K562 (cell line): ENCODE data around the gene ATP9B. TPM values are rescaled to one million over a fixed set of nuclear protein-coding genes. Genes with fewer than 3 reads are reported as not detected.
A peak's percentile ranks its signal among the peaks of the same experiment; 100 is the strongest.

Experiments
- ERF ChIP-seq: fragments of 450-650 bp; formaldehyde crosslinking; IDR thresholded peaks from 2 replicates; pipeline ENCODE4 v1.4.0; 2020; ENCODE audit warnings: mild to moderate bottlenecking, mixed read lengths
- ESRRA ChIP-seq: fragments of 450-650 bp; IDR thresholded peaks from 2 replicates; pipeline ENCODE4 v1.6.1; 2014; ENCODE audit warnings: low read depth, mild to moderate bottlenecking, moderate library complexity, borderline replicate concordance
- FOXJ3 ChIP-seq: sonication (generic); formaldehyde crosslinking; IDR thresholded peaks from 2 replicates; pipeline ENCODE4 v1.4.0; 2020; ENCODE audit warnings: mild to moderate bottlenecking, missing genetic modification reagents
- GTF2F1 ChIP-seq: IDR thresholded peaks from 2 replicates; pipeline ENCODE4 v1.6.1; 2011; ENCODE audit warnings: low read depth, low read length, improper control_type of control experiment
- HDAC2 ChIP-seq: fragments of 450-650 bp; IDR thresholded peaks from 2 replicates; pipeline ENCODE4 v1.6.1; 2016; ENCODE audit warnings: mild to moderate bottlenecking
- NFE2L1 ChIP-seq: fragments of 450-650 bp; IDR thresholded peaks from 2 replicates; pipeline ENCODE4 v1.6.1; 2016; ENCODE audit warnings: missing genetic modification characterization, low read depth, mild to moderate bottlenecking, missing compliant biosample characterization, moderate library complexity, borderline replicate concordance
- PURB ChIP-seq: sonication (generic); formaldehyde crosslinking; IDR thresholded peaks from 2 replicates; pipeline ENCODE4 v1.9.0; 2021; ENCODE audit warnings: low read depth, mild to moderate bottlenecking, missing genetic modification reagents
- RBBP5 ChIP-seq: fragments of 200-600 bp; sonication (generic); IDR thresholded peaks from 2 replicates; pipeline ENCODE4 v1.6.1; 2012; ENCODE audit warnings: borderline replicate concordance, mild to moderate bottlenecking, low read length, control low read depth, inconsistent platforms; ENCODE audit not compliant: insufficient read depth, poor library complexity, severe bottlenecking
- SNIP1 ChIP-seq: fragments of 450-650 bp; IDR thresholded peaks from 2 replicates; pipeline ENCODE4 v1.7.1; 2017; ENCODE audit warnings: low read depth, mild to moderate bottlenecking
- SP2 ChIP-seq: IDR thresholded peaks from 2 replicates; pipeline ENCODE4 v1.6.1; 2011; ENCODE audit warnings: mild to moderate bottlenecking, low read depth, low read length, moderate library complexity; ENCODE audit not compliant: poor library complexity, severe bottlenecking; ENCODE audit errors: extremely low read depth
- ZNF175 ChIP-seq: fragments of 200-800 bp; sonication (Bioruptor generic); IDR thresholded peaks from 2 replicates; pipeline ENCODE4 v1.6.1; 2016; ENCODE audit warnings: low read depth, mild to moderate bottlenecking, missing genetic modification characterization, missing compliant biosample characterization
- ZSCAN29 ChIP-seq: fragments of 450-650 bp; IDR thresholded peaks from 2 replicates; pipeline ENCODE4 v1.6.1; 2017
- polyA plus RNA-seq, 8 experiments: library from polyadenylated mRNA; depleted of rRNA in 4 of 8; stranded (reverse) in 5 of 8; unstranded in 3 of 8; fragments of >200 nt; fragmentation: Nextera tagmentation in 2 of 8; fragmentation: Illumina TruSeq in 1 of 8; extraction: Ambion mirVana in 2 of 8; extraction: Trizol in 1 of 8; gene quantifications; 2 replicates each; pipeline versions ENCODE4 v1.2.1 to v1.2.3, GENCODE V29; 2011 to 2014; ENCODE audit warnings: inconsistent platforms in 1 of 8, missing spikeins in 1 of 8
- total RNA-seq, 7 experiments: library from RNA; depleted of rRNA in 6 of 7; stranded (reverse); fragments of >200 nt in 6 of 7; fragmentation: Illumina TruSeq in 2 of 7; extraction: Trizol in 2 of 7; gene quantifications; 2 replicates each; pipeline versions ENCODE4 v1.2.1 to v1.2.3, GENCODE V29; 2011 to 2021; ENCODE audit warnings: low replicate concordance in 1 of 7
- TF ChIP-seq, protein P1 (sequence below), 2 experiments: IDR thresholded peaks; 2 replicates each; pipeline ENCODE4 v1.6.1; 2012; ENCODE audit warnings: improper control_type of control experiment in 2 of 2, low read depth in 2 of 2, low read length in 2 of 2, borderline replicate concordance in 1 of 2
- TF ChIP-seq, protein P2 (sequence below): sonication (generic); formaldehyde crosslinking; IDR thresholded peaks from 2 replicates; pipeline ENCODE4 v1.4.0; 2020; ENCODE audit warnings: mild to moderate bottlenecking, missing genetic modification reagents

The ATP9B gene
- total and polyA plus RNA-seq, 9 of the 15 experiments (the other 6 are each of a cell fraction or from before 2014, with no cell fraction given) = 0.66 to 13.2 (median 7.9) TPM

DNA sequence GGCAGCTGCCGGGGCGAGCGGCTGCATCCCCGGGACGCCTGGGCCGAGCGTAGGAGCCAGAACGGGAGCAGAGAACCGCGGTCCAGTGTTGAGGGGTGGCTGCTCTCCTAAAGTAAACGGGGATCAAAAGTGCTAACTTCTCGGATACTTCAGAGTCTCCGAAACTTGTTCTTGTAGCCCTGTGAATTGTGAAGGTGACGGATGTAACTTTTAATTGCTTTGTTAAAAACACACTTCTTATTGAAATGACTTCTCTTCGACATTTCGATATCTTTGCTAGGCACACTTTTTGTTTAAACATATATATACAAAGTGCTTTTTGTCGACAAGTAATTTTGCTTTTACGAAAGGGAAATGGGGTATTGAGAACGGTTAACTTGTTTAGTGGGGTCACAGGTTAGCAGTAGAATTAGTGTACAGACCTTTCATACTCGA, 540 bp downstream of the ATP9B start (continued):
- TF ChIP-seq SP2 (no peak), GTF2F1 (no peak), RBBP5 (peak; percentile 72), PURB (CRISPR knock-in tag) (no peak), ERF (CRISPR knock-in tag) (0 out of 2 replicates have a peak, but pooled peaks have one; percentile 1), SNIP1 (no peak), ESRRA (no peak), ZSCAN29 (peak; percentile 80; the same call in 1 of the 2 replicates), ZNF175 (no peak), NFE2L1 (tag) (no peak), HDAC2 (no peak), FOXJ3 (CRISPR knock-in tag) (no peak)
- TF ChIP-seq, protein P1, sequence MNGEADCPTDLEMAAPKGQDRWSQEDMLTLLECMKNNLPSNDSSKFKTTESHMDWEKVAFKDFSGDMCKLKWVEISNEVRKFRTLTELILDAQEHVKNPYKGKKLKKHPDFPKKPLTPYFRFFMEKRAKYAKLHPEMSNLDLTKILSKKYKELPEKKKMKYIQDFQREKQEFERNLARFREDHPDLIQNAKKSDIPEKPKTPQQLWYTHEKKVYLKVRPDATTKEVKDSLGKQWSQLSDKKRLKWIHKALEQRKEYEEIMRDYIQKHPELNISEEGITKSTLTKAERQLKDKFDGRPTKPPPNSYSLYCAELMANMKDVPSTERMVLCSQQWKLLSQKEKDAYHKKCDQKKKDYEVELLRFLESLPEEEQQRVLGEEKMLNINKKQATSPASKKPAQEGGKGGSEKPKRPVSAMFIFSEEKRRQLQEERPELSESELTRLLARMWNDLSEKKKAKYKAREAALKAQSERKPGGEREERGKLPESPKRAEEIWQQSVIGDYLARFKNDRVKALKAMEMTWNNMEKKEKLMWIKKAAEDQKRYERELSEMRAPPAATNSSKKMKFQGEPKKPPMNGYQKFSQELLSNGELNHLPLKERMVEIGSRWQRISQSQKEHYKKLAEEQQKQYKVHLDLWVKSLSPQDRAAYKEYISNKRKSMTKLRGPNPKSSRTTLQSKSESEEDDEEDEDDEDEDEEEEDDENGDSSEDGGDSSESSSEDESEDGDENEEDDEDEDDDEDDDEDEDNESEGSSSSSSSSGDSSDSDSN (IDR thresholded peaks at IDR 0.05; ENCODE audit: borderline replicate concordance in 1 of 2, low read depth in 2 of 2, low read length in 2 of 2) = peak in 1 of 2 experiments; percentile 29; a peak in 1 of 4 replicates
- TF ChIP-seq, protein P2, sequence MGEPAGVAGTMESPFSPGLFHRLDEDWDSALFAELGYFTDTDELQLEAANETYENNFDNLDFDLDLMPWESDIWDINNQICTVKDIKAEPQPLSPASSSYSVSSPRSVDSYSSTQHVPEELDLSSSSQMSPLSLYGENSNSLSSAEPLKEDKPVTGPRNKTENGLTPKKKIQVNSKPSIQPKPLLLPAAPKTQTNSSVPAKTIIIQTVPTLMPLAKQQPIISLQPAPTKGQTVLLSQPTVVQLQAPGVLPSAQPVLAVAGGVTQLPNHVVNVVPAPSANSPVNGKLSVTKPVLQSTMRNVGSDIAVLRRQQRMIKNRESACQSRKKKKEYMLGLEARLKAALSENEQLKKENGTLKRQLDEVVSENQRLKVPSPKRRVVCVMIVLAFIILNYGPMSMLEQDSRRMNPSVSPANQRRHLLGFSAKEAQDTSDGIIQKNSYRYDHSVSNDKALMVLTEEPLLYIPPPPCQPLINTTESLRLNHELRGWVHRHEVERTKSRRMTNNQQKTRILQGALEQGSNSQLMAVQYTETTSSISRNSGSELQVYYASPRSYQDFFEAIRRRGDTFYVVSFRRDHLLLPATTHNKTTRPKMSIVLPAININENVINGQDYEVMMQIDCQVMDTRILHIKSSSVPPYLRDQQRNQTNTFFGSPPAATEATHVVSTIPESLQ (CRISPR knock-in tag) = no peak
